Calu3 (cell line): Measurements from ENCODE around the gene CAMSAP1. TPM values are rescaled to one million over a fixed set of nuclear protein-coding genes. Genes with fewer than 3 reads are reported as not detected.

Source experiments
- BruUV-seq: library from RNA; stranded (reverse); fragments of 400-500 nt; replicated peaks from 2 replicates; lab custom pipeline; 2021; lab: Mats Ljungman, UMichigan
- CTCF ChIA-PET: fragments of 300-600 bp; sonication (Branson Sonifier 250); formaldehyde crosslinking; loops from one replicate; lab custom pipeline; 2022; ENCODE audit warnings: antibody characterized with exemption; lab: Charles Lee
- DNase-seq: peaks from one replicate; pipeline ENCODE4 v3.0.0; 2022
- H3K27ac Mint-ChIP-seq: one replicate; pipeline ENCODE4 v1.8.0; 2022; ENCODE audit warnings: mixed read lengths; ENCODE audit not compliant: unreplicated experiment
- H3K27me3 Mint-ChIP-seq: one replicate; pipeline ENCODE4 v1.8.0; 2022; ENCODE audit warnings: mixed read lengths; ENCODE audit not compliant: unreplicated experiment
- H3K36me3 Mint-ChIP-seq: one replicate; pipeline ENCODE4 v1.8.0; 2022; ENCODE audit warnings: mild to moderate bottlenecking, moderate library complexity, mixed read lengths; ENCODE audit not compliant: insufficient read depth, unreplicated experiment
- H3K4me1 Mint-ChIP-seq: one replicate; pipeline ENCODE4 v1.8.0; 2022; ENCODE audit warnings: mild to moderate bottlenecking, low read depth, mixed read lengths; ENCODE audit not compliant: unreplicated experiment
- H3K4me3 Mint-ChIP-seq: one replicate; pipeline ENCODE4 v1.8.0; 2022; ENCODE audit warnings: mild to moderate bottlenecking, low read depth, moderate library complexity, mixed read lengths; ENCODE audit not compliant: unreplicated experiment
- H3K9me3 Mint-ChIP-seq: one replicate; pipeline ENCODE4 v1.8.0; 2022; ENCODE audit warnings: low read depth, mixed read lengths; ENCODE audit not compliant: unreplicated experiment
- CTCF ChIP-seq: fragments of 200-600 bp; IDR thresholded peaks from one replicate; pipeline ENCODE4 v1.8.0; 2022; ENCODE audit warnings: antibody characterized with exemption; ENCODE audit not compliant: unreplicated experiment
- intact Hi-C: fragments of 100-400 bp; cut with micrococcal nuclease; formaldehyde crosslinking; loops from one replicate; pipeline ENCODE4 v1.10.0; 2022; ENCODE audit not compliant: unreplicated experiment
- total RNA-seq: library from RNA; stranded (reverse); gene quantifications from 2 replicates; pipeline ENCODE4 v1.2.3, GENCODE V29; 2022

Gene CAMSAP1
- total RNA-seq, 1 experiment from 2014 or later = 28.1 TPM

- Mint-ChIP-seq H3K36me3 (peaks cover 15% of the 10 kb centered on the region), H3K27ac (no peak overlapping the region), H3K4me3 (no peak overlapping the region), H3K9me3 (no peaks in the 10 kb centered on the region), H3K4me1 (peaks cover 9% of the 10 kb centered on the region), H3K27me3 (no peaks in the 10 kb centered on the region)
- peak; percentile 87 for DNase-seq
- no peak for TF ChIP-seq CTCF
- CTCF ChIA-PET = no interaction called here
- no TSS peak for BruUV-seq
- intact Hi-C loops = no loop called here
Observed at GRCh38 chr9:135926402-135927194, 19.3 kb upstream of the CAMSAP1 start.

GRCh38 chr9:135925496-135926133 is 18.3 kb upstream of the CAMSAP1 start:
- no peak for TF ChIP-seq CTCF
- H3K27me3 Mint-ChIP-seq = no peaks in the 10 kb centered on the region
- peaks cover 9% of the 10 kb centered on the region for H3K4me1 Mint-ChIP-seq
- H3K36me3 Mint-ChIP-seq = peaks cover 17% of the 10 kb centered on the region
- intact Hi-C loops = no loop called here
- CTCF ChIA-PET = no interaction called here
- no peaks in the 10 kb centered on the region for H3K9me3 Mint-ChIP-seq
- H3K4me3 Mint-ChIP-seq = no peak overlapping the region
- no peak for DNase-seq
- H3K27ac Mint-ChIP-seq = no peak overlapping the region
- no TSS peak for BruUV-seq

- intact Hi-C loops = no loop called here
- no peak for DNase-seq
- Mint-ChIP-seq H3K27me3 (no peaks in the 10 kb centered on the region), H3K4me1 (peaks cover 9% of the 10 kb centered on the region), H3K9me3 (no peaks in the 10 kb centered on the region), H3K27ac (no peak overlapping the region), H3K36me3 (peaks cover 17% of the 10 kb centered on the region), H3K4me3 (no peak overlapping the region)
- BruUV-seq = no TSS peak
- TF ChIP-seq CTCF = no peak
- CTCF ChIA-PET = no interaction called here
Observed at GRCh38 chr9:135924628-135925338, 17.4 kb upstream of the CAMSAP1 start.

- intact Hi-C loops = no loop called here
- no peak overlapping the region for H3K27ac Mint-ChIP-seq
- H3K4me1 Mint-ChIP-seq = peaks cover 9% of the 10 kb centered on the region
- TF ChIP-seq CTCF = no peak
- no peaks in the 10 kb centered on the region for H3K27me3 Mint-ChIP-seq
- CTCF ChIA-PET = interaction anchor here (0.7 kb wide), 1 partner anchor 14 kb away, joined by 3 read pairs; no protein-coding TSS in a partner anchor
- H3K9me3 Mint-ChIP-seq = peaks cover 3% of the 10 kb centered on the region
- DNase-seq = no peak
- H3K4me3 Mint-ChIP-seq = no peak overlapping the region
- peaks cover 24% of the 10 kb centered on the region for H3K36me3 Mint-ChIP-seq
- no TSS peak for BruUV-seq
Observed at GRCh38 chr9:135923508-135923907, 16.2 kb upstream of the CAMSAP1 start.
